ENCODE results near the gene AATF. TPM values are rescaled to one million over a fixed set of nuclear protein-coding genes. Genes with fewer than 3 reads are reported as not detected.
A peak's percentile ranks its signal among the peaks of the same experiment; 100 is the strongest.

Gene AATF
- total and polyA plus RNA-seq, 4 experiments from 2014 or later, result 52.0 to 89.4 (median 60.8) TPM

GRCh38 chr17:36943250-36944191, 5.2 kb upstream of the AATF start:
- H3K4me3 ChIP-seq (ENCODE audit: low read length in 2 of 2), result no peak overlapping the region

GRCh38 chr17:36944553-36944952, 4.2 kb upstream of the AATF start:
- Histone ChIP-seq H3K27ac (ENCODE audit: low read depth, low read length) (no peak overlapping the region), H3K4me3 (ENCODE audit: low read length in 2 of 2) (no peak overlapping the region), H3K27me3 (ENCODE audit: insufficient read depth, low read length) (peaks cover 75% of the 10 kb centered on the region), H3K9me3 (ENCODE audit: control insufficient read depth in 1 of 2, low read length in 2 of 2) (no peaks in the 10 kb centered on the region), H3K4me1 (ENCODE audit: insufficient read depth, low read length) (peaks cover 34% of the 10 kb centered on the region), H3K36me3 (ENCODE audit: insufficient read depth, low read length) (no peaks in the 10 kb centered on the region)
- ChIA-PET CTCF (ENCODE audit: partially characterized antibody) (interaction anchor here (0.9 kb wide), 1 partner anchor 9 kb away, joined by 3 read pairs; no protein-coding TSS in a partner anchor), POLR2A (ENCODE audit: partially characterized antibody) (interaction anchor here (0.6 to 3.4 kb wide), 4 partner anchors 8 to 221 kb away, joined by 3 to 12 read pairs (median 4); partner anchors contain the start of gene LHX1)
- H3K4me3 Mint-ChIP-seq, result peak overlapping the region in 2 of 8 donors; percentile 1 to 4
- H3K4me1 Mint-ChIP-seq, result peaks cover 18 to 59% (median 30%) of the 10 kb centered on the region in 4 donors
- H3K27me3 Mint-ChIP-seq, result peaks cover 50 to 55% of the 10 kb centered on the region in 2 donors
- H3K27ac Mint-ChIP-seq, result peak overlapping the region in 2 of 7 donors; percentile 30 to 55
- peaks cover 0 to 23% (median 3%) of the 10 kb centered on the region in 8 donors for H3K9me3 Mint-ChIP-seq
- H3K36me3 Mint-ChIP-seq, result peaks cover 3 to 9% of the 10 kb centered on the region in 2 donors
- intact Hi-C loops (cut with micrococcal nuclease), result loop anchor here (10.0 kb wide), 1 partner anchor 340 kb away; the partner anchor contains the start of gene MRM1
- DNase-seq, result no peak

More at GRCh38 chr17:36943250-36944191, 5.2 kb upstream of the AATF start:
- peaks cover 86% of the 10 kb centered on the region for H3K27me3 ChIP-seq (ENCODE audit: insufficient read depth, low read length)
- peaks cover 40% of the 10 kb centered on the region for H3K4me1 ChIP-seq (ENCODE audit: insufficient read depth, low read length)
- Mint-ChIP-seq H3K4me1 (peaks cover 19 to 57% (median 31%) of the 10 kb centered on the region in 4 donors), H3K4me3 (peak overlapping the region in 7 of 8 donors; percentile 3 to 71 (median 59)), H3K27me3 (peaks cover 57 to 60% of the 10 kb centered on the region in 2 donors), H3K36me3 (peaks cover 0 to 1% of the 10 kb centered on the region in 2 donors), H3K9me3 (peaks cover 0 to 27% (median 3%) of the 10 kb centered on the region in 8 donors), H3K27ac (peak overlapping the region in 4 of 7 donors; percentile 20 to 92 (median 42))
- ChIA-PET CTCF (ENCODE audit: partially characterized antibody) (no interaction called here), POLR2A (ENCODE audit: partially characterized antibody) (interaction anchor here (3.4 kb wide), 1 partner anchor 7 kb away, joined by 12 read pairs; the partner anchor contains the start of gene LHX1)
- no peaks in the 10 kb centered on the region for H3K36me3 ChIP-seq (ENCODE audit: insufficient read depth, low read length)
- intact Hi-C loops (cut with micrococcal nuclease), result loop anchor here (10.0 kb wide), 1 partner anchor 339 kb away; the partner anchor contains the start of gene MRM1
- peak in 1 of 5 donors; percentile 18 for DNase-seq
- no peak overlapping the region for H3K27ac ChIP-seq (ENCODE audit: low read depth, low read length)
- H3K9me3 ChIP-seq (ENCODE audit: control insufficient read depth in 1 of 2, low read length in 2 of 2), result no peaks in the 10 kb centered on the region

- peaks cover 45 to 50% of the 10 kb centered on the region in 2 donors for H3K27me3 Mint-ChIP-seq
- Histone ChIP-seq H3K27ac (ENCODE audit: low read depth, low read length) (no peak overlapping the region), H3K4me1 (ENCODE audit: insufficient read depth, low read length) (peaks cover 36% of the 10 kb centered on the region), H3K27me3 (ENCODE audit: insufficient read depth, low read length) (peaks cover 72% of the 10 kb centered on the region), H3K36me3 (ENCODE audit: insufficient read depth, low read length) (no peaks in the 10 kb centered on the region), H3K9me3 (ENCODE audit: control insufficient read depth in 1 of 2, low read length in 2 of 2) (no peaks in the 10 kb centered on the region), H3K4me3 (ENCODE audit: low read length in 2 of 2) (no peak overlapping the region)
- intact Hi-C loops (cut with micrococcal nuclease), result loop anchor here (10.0 kb wide), 1 partner anchor 340 kb away; the partner anchor contains the start of gene MRM1
- peak overlapping the region in 2 of 7 donors; percentile 30 to 55 for H3K27ac Mint-ChIP-seq
- peaks cover 22 to 60% (median 35%) of the 10 kb centered on the region in 4 donors for H3K4me1 Mint-ChIP-seq
- ChIA-PET POLR2A (ENCODE audit: partially characterized antibody) (interaction anchor here (0.6 to 3.4 kb wide), 4 partner anchors 9 to 222 kb away, joined by 3 to 12 read pairs (median 4); partner anchors contain the start of gene LHX1), CTCF (ENCODE audit: partially characterized antibody) (interaction anchor here (0.9 kb wide), 1 partner anchor 9 kb away, joined by 3 read pairs; no protein-coding TSS in a partner anchor)
- peaks cover 4 to 15% of the 10 kb centered on the region in 2 donors for H3K36me3 Mint-ChIP-seq
- DNase-seq, result no peak
- H3K4me3 Mint-ChIP-seq, result peak overlapping the region in 1 of 8 donors; percentile 1
- peaks cover 0 to 20% (median 0%) of the 10 kb centered on the region in 8 donors for H3K9me3 Mint-ChIP-seq
Observed at GRCh38 chr17:36945140-36945539, 3.6 kb upstream of the AATF start.

- Histone ChIP-seq H3K27ac (ENCODE audit: low read depth, low read length) (no peak overlapping the region), H3K4me3 (ENCODE audit: low read length in 2 of 2) (no peak overlapping the region), H3K36me3 (ENCODE audit: insufficient read depth, low read length) (peaks cover 4% of the 10 kb centered on the region), H3K27me3 (ENCODE audit: insufficient read depth, low read length) (peaks cover 62% of the 10 kb centered on the region), H3K4me1 (ENCODE audit: insufficient read depth, low read length) (peaks cover 46% of the 10 kb centered on the region), H3K9me3 (ENCODE audit: control insufficient read depth in 1 of 2, low read length in 2 of 2) (no peaks in the 10 kb centered on the region)
- peaks cover 0 to 17% (median 0%) of the 10 kb centered on the region in 8 donors for H3K9me3 Mint-ChIP-seq
- intact Hi-C loops (cut with micrococcal nuclease), result loop anchor here (10.0 kb wide), 1 partner anchor 341 kb away; the partner anchor contains the start of gene MRM1
- DNase-seq, result no peak
- H3K27me3 Mint-ChIP-seq, result peaks cover 38 to 41% of the 10 kb centered on the region in 2 donors
- H3K36me3 Mint-ChIP-seq, result peaks cover 11 to 19% of the 10 kb centered on the region in 2 donors
- H3K27ac Mint-ChIP-seq, result peak overlapping the region in 1 of 7 donors; percentile 55
- ChIA-PET POLR2A (ENCODE audit: partially characterized antibody) (interaction anchor here (3.4 kb wide), 1 partner anchor 10 kb away, joined by 12 read pairs; the partner anchor contains the start of gene LHX1), CTCF (ENCODE audit: partially characterized antibody) (no interaction called here)
- peaks cover 26 to 60% (median 39%) of the 10 kb centered on the region in 4 donors for H3K4me1 Mint-ChIP-seq
- H3K4me3 Mint-ChIP-seq, result no peak overlapping the region
Observed at GRCh38 chr17:36945959-36946725, 2.6 kb upstream of the AATF start.

DNA sequence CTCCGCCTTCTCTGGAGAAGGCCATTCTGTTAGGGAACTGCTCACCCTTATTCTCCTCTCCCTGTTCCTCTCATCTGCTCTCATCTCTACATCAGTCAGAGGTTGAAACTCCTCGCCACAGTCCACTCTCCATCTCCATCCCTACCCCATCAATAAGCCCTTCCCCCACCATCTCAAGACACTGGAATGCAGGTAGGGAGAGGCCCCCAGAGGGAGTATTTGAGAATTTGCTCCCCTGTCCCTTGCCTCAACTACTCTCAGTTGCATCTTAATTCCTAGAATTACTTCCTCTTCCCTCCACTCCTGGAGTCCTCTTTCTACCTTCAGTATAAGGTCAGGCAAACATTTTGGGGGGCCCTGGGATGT, 2.0 kb upstream of the AATF start:
- H3K9me3 Mint-ChIP-seq, result peaks cover 0 to 14% (median 0%) of the 10 kb centered on the region in 8 donors
- peaks cover 4% of the 10 kb centered on the region for H3K36me3 ChIP-seq (ENCODE audit: insufficient read depth, low read length)
- peaks cover 32 to 35% of the 10 kb centered on the region in 2 donors for H3K27me3 Mint-ChIP-seq
- peaks cover 49% of the 10 kb centered on the region for H3K4me1 ChIP-seq (ENCODE audit: insufficient read depth, low read length)
- H3K4me3 Mint-ChIP-seq, result peak overlapping the region in 1 of 8 donors; percentile 41
- ChIA-PET POLR2A (ENCODE audit: partially characterized antibody) (no interaction called here), CTCF (ENCODE audit: partially characterized antibody) (no interaction called here)
- peaks cover 22 to 56% (median 36%) of the 10 kb centered on the region in 4 donors for H3K4me1 Mint-ChIP-seq
- intact Hi-C loops (cut with micrococcal nuclease), result loop anchor here (10.0 kb wide), 1 partner anchor 342 kb away; the partner anchor contains the start of gene MRM1
- no peaks in the 10 kb centered on the region for H3K9me3 ChIP-seq (ENCODE audit: control insufficient read depth in 1 of 2, low read length in 2 of 2)
- no peak overlapping the region for H3K27ac ChIP-seq (ENCODE audit: low read depth, low read length)
- peak overlapping the region in 1 of 7 donors; percentile 85 for H3K27ac Mint-ChIP-seq
- H3K4me3 ChIP-seq (ENCODE audit: low read length in 2 of 2), result no peak overlapping the region
- DNase-seq, result no peak
- H3K27me3 ChIP-seq (ENCODE audit: insufficient read depth, low read length), result peaks cover 56% of the 10 kb centered on the region
- peaks cover 11 to 21% of the 10 kb centered on the region in 2 donors for H3K36me3 Mint-ChIP-seq

DNA sequence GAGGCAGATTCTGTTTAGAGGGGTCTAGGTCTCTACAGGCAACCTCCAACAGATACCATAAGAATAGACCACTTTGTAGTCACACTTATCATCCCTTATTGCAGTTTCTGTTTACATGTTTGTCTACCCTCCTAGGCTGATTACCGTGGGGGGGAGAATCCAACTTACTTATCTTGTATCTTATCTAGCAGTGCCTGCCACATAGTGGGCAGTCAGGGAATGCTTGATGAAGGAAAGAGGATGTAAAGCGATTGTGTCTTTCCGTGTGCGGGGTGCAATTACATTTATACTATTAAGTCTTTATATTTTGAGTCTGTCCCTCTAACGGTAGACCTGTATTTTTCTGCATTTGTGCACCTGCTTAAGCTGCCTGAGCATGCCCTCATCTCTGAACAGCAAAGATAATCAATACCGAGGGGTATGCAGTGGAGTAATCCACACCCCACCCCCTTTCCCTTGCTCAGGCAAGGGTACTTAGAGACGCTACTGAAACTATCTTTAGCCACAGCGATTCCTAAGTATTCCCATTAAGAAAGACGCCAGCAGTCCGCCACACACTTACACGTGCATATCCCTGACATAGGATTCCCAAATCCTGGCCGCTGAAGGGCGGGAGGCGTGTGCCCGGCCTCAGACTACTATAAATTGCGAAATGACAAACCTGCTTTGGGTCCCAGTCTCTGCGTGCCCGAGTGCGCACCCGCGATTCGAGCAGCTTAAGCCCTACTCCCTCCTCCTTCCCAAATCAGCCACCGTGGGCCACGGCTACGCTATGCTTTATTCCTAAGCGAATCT, 635 bp upstream of the AATF start:
- H3K36me3 Mint-ChIP-seq, result peaks cover 23 to 35% of the 10 kb centered on the region in 2 donors
- CTCF ChIA-PET (ENCODE audit: partially characterized antibody), result interaction anchor here (0.6 to 1.6 kb wide), 3 partner anchors 11 to 100 kb away, joined by 4 read pairs; partner anchors contain the start of gene LHX1

More for the DNA sequence above, 635 bp upstream of the AATF start:
- Mint-ChIP-seq H3K27ac (peak overlapping the region; percentile 85 to 98 (median 96)), H3K4me1 (peaks cover 33 to 68% (median 47%) of the 10 kb centered on the region in 4 donors), H3K9me3 (peaks cover 0 to 12% (median 0%) of the 10 kb centered on the region in 8 donors), H3K4me3 (peak overlapping the region; percentile 87 to 98 (median 97)), H3K27me3 (peaks cover 31 to 34% of the 10 kb centered on the region in 2 donors)
- intact Hi-C loops (cut with micrococcal nuclease), result loop anchor here (2.0 to 10.0 kb wide), 2 partner anchors 225 to 343 kb away; partner anchors contain the start of gene MRM1
- Histone ChIP-seq H3K9me3 (ENCODE audit: control insufficient read depth in 1 of 2, low read length in 2 of 2) (no peaks in the 10 kb centered on the region), H3K36me3 (ENCODE audit: insufficient read depth, low read length) (peaks cover 15% of the 10 kb centered on the region), H3K27ac (ENCODE audit: low read depth, low read length) (peak overlapping the region; percentile 86), H3K4me3 (ENCODE audit: low read length in 2 of 2) (peak overlapping the region; percentile 68 to 89), H3K27me3 (ENCODE audit: insufficient read depth, low read length) (peaks cover 42% of the 10 kb centered on the region), H3K4me1 (ENCODE audit: insufficient read depth, low read length) (peaks cover 49% of the 10 kb centered on the region)
- DNase-seq, result no peak
- POLR2A ChIA-PET (ENCODE audit: partially characterized antibody), result interaction anchor here (0.9 to 2.1 kb wide), 7 partner anchors 9 to 410 kb away, joined by 3 to 17 read pairs (median 8); partner anchors contain the start of gene LHX1

Measured in CD4-positive, alpha-beta memory T cell (primary cell).